Measurements from ENCODE around the gene PTCD1.

DNA sequence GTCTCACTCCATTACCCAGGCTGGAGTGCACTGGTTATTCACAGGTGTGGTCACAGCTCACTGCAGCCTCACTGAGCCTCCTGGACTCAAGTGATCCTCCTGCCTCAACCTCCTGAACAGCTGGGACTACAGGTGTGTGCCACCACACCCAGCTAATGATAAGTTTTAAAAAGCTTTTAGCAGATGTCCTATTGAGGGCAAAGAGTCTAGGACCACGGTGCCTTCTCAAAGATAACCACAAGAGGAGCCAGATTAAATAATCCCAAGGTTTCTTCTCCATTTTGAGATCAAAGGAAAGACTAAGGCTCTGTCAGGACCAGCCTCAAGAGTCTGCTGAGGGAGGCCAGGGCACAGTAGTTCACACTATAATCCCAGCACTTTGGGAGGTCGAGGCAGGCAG, 22.6 kb upstream of the PTCD1 start:
- TF ChIP-seq, protein P1, sequence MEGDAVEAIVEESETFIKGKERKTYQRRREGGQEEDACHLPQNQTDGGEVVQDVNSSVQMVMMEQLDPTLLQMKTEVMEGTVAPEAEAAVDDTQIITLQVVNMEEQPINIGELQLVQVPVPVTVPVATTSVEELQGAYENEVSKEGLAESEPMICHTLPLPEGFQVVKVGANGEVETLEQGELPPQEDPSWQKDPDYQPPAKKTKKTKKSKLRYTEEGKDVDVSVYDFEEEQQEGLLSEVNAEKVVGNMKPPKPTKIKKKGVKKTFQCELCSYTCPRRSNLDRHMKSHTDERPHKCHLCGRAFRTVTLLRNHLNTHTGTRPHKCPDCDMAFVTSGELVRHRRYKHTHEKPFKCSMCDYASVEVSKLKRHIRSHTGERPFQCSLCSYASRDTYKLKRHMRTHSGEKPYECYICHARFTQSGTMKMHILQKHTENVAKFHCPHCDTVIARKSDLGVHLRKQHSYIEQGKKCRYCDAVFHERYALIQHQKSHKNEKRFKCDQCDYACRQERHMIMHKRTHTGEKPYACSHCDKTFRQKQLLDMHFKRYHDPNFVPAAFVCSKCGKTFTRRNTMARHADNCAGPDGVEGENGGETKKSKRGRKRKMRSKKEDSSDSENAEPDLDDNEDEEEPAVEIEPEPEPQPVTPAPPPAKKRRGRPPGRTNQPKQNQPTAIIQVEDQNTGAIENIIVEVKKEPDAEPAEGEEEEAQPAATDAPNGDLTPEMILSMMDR (IDR thresholded peaks at IDR 0.05), result no peak
- TF ChIP-seq POLR2A (IDR thresholded peaks at IDR 0.05) (no peak), POLR2AphosphoS5 (IDR thresholded peaks at IDR 0.05; ENCODE audit: insufficient read depth in 1 of 2, low read depth in 1 of 2) (no peak)

All from vagina (tissue), 2 donors.